Pulmonary artery endothelial cell (primary cell): ENCODE results near the gene KDM6B. TPM values are rescaled to one million over a fixed set of nuclear protein-coding genes. Genes with fewer than 3 reads are reported as not detected.

ENCODE experiments used
- DNase-seq: peaks from one replicate; pipeline ENCODE4 v3.0.0-alpha.2; 2011; ENCODE audit warnings: low read depth, low spot score
- total RNA-seq: library from RNA; depleted of rRNA; stranded (reverse); fragments of >200 nt; gene quantifications from 2 replicates; pipeline ENCODE4 v1.2.3, GENCODE V29; 2014

KDM6B gene
- total RNA-seq, 1 donor from 2014 or later: 3.1 TPM

GRCh38 chr17:7839190-7839875 is 5.3 kb downstream of the KDM6B start:
- no peak for DNase-seq

GRCh38 chr17:7839876-7840261 is 5.9 kb downstream of the KDM6B start:
- no peak for DNase-seq

DNA sequence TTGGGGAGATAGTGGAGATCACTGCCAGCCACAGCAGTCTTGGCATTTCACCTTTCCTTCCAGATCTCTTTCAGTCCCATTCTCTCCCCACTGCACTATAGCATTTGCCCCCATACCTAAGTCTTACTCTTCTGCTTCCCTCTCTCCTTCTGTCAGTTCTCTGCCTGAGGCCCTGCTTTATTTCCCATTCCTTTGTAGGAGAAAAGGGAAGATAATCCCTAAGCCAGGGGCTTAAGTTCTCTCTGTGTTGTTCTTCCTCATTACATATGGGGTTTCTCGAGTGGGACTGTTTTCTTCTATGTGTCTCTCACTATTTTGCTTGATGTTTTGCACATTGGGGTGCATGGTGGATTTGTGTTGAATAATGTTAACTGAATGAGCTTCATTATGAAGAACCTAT is 6.4 kb downstream of the KDM6B start:
- no peak for DNase-seq

DNA sequence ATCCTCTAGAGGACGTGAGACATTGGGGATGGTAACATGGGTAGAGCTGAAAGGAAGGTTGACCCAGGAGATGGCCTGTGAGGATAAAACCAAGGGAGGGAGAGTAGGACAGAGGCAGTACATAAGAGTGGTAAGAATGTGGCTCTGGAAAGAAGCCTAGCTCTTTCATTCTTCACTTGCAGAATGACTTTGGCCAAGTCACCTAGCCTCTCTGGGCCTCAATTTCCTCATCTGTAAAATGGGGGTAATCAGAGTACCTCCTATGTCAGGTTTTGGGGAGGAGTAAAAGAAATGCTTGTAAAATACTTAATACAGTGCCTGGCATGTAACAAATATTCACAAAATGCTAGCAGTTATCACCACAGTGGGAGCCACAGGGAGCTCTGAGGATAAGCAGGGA is 6.9 kb downstream of the KDM6B start:
- no peak for DNase-seq

- no peak for DNase-seq
Measured at GRCh38 chr17:7841396-7841914, 7.4 kb downstream of the KDM6B start.

- no peak for DNase-seq
Measured at GRCh38 chr17:7841915-7842379, 7.9 kb downstream of the KDM6B start.

- peak; percentile 90 for DNase-seq
Measured at GRCh38 chr17:7842380-7843256, 8.6 kb downstream of the KDM6B start.

- no peak for DNase-seq
Measured at GRCh38 chr17:7843257-7843535, 9.2 kb downstream of the KDM6B start.

GRCh38 chr17:7843536-7844291 is 9.7 kb downstream of the KDM6B start:
- DNase-seq: peak; percentile 78

DNA sequence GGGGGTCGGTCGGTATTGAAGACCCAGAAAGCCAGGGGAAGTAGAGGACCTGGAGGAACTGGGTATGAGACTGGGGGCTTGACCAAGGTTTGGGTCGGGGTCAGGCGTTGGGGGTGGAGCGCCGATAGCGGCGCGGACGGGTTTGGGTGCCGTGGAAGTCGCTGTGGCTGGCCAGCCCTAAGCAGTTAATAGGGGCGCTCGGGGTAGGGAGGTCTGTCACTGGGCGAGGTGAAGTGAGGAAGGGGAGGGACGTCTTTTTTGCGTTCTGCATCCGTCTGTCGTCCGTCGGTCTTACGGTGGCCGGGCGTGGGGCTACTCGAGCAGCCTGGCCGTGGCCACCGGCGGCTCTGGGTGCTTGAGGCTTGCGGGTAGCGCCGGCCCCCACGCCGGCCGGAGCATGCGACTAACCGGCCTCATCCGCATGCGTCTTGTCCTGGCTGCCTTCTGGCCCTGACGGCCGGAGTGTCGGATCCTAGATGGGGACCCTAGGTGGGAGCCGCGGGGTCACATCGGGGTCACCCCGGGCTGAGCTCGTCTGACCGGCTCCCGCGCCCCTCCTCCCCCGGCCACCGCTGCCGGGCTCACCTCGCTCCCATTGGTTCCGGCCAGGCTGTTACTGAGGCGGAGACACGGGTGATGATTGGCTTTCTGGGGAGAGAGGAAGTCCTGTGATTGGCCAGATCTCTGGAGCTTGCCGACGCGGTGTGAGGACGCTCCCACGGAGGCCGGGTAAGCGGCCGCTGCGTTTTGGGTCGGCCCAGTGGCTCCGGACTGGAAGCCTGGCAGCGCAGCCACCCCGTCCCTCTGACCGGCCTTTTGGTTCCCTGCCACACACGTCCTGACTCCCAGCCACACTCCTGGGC is 10.5 kb downstream of the KDM6B start:
- DNase-seq: peak; percentile 87

DNA sequence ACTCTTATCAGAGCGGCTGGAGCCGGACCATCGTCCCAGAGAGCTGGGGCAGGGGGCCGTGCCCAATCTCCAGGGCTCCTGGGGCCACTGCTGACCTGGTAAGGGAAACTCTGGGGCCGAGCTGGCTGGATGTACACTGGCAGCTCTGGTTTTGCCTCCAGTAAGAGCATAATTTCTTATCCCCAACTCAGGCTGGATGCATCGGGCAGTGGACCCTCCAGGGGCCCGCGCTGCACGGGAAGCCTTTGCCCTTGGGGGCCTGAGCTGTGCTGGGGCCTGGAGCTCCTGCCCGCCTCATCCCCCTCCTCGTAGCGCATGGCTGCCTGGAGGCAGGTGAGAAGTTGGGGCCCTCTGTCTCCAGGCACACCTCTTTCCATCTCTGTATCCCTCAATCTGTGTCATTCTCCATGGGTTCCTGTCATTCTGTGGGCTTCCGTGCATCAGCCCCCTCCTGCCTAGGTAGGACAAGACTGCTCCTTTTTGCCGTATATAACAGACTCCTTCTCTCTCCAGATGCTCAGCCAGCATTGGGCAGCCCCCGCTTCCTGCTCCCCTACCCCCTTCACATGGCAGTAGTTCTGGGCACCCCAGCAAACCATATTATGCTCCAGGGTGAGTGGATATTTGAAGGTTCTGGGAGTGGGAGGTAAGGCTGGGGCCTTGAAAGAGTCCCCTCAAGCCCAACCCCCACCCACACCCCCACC is 11.5 kb downstream of the KDM6B start:
- DNase-seq: no peak

DNA sequence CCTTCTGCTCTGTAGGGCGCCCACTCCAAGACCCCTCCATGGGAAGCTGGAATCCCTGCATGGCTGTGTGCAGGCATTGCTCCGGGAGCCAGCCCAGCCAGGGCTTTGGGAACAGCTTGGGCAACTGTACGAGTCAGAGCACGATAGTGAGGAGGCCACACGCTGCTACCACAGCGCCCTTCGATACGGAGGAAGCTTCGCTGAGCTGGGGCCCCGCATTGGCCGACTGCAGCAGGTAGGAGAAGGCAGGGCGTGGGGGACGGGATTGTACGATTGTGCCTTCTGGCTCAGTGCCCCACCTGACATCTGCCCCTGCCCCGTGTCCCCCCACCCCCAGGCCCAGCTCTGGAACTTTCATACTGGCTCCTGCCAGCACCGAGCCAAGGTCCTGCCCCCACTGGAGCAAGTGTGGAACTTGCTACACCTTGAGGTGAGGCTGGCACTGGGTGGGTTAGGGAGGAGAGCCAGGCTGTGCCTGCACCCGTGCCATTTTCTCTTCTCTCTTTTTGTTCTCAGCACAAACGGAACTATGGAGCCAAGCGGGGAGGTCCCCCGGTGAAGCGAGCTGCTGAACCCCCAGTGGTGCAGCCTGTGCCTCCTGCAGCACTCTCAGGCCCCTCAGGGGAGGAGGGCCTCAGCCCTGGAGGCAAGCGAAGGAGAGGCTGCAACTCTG is 12.2 kb downstream of the KDM6B start:
- no peak for DNase-seq

GRCh38 chr17:7846765-7847661 is 13.0 kb downstream of the KDM6B start:
- DNase-seq: no peak

- DNase-seq: no peak
Measured at GRCh38 chr17:7848131-7848579, 14.1 kb downstream of the KDM6B start.

DNA sequence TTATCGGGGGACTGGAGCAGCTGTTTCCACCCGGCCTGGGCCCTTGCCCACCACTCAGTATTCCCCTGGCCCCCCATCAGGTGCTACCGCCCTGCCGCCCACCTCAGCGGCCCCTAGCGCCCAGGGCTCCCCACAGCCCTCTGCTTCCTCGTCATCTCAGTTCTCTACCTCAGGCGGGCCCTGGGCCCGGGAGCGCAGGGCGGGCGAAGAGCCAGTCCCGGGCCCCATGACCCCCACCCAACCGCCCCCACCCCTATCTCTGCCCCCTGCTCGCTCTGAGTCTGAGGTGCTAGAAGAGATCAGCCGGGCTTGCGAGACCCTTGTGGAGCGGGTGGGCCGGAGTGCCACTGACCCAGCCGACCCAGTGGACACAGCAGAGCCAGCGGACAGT is 14.7 kb downstream of the KDM6B start:
- no peak for DNase-seq

- no peak for DNase-seq
Measured at GRCh38 chr17:7849130-7849750, 15.2 kb downstream of the KDM6B start.

DNA sequence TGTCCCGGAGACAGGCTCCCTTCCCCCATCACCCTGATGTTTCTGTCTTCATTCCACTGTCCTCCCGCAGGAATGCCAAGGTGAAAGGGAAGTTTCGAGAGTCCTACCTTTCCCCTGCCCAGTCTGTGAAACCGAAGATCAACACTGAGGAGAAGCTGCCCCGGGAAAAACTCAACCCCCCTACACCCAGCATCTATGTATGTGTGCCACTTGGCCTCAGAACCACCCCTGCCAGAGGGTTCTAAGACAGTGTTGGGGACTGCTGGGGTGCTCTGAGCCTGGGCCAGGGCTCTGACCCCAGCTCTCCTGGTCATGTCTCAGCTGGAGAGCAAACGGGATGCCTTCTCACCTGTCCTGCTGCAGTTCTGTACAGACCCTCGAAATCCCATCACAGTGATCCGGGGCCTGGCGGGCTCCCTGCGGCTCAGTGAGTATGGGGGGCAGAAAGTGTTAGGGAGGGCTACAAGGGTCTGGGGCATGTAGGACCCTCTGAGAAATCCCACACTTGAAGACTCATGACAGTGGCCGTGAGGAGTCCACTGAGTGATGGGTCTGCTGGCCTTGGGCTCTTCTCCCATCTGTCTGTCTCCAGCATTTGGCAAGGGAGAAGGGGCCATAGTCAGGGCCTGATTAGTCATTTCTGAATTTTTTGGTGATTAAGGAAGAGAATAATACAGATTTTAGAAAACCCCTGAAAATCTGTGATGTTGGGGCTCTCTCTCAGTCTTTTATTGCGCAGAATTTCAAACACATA is 15.9 kb downstream of the KDM6B start:
- no peak for DNase-seq
